Brain microvascular endothelial cell (primary cell): Measurements from ENCODE around the gene CDC5L.
"Not testable (repeated sequence)": the region's sequence is repeated elsewhere in the genome, so short reads cannot be mapped to it uniquely, and the experiment has no call there.

Experiments used
- DNase-seq: peaks from one replicate; pipeline ENCODE4 v3.0.0-alpha.2; 2020
- H3K27ac ChIP-seq: fragments of 250-450 bp; sonication (Bioruptor Pico); 2 replicates; pipeline ENCODE4 v1.5.1; 2020; ENCODE audit warnings: mild to moderate bottlenecking, moderate library complexity
- H3K27me3 ChIP-seq: fragments of 250-450 bp; sonication (Bioruptor Pico); replicated peaks from 2 replicates; pipeline ENCODE4 v1.5.1; 2020; ENCODE audit warnings: mild to moderate bottlenecking
- H3K36me3 ChIP-seq: fragments of 250-450 bp; sonication (Bioruptor Pico); replicated peaks from 2 replicates; pipeline ENCODE4 v1.5.1; 2020; ENCODE audit warnings: mild to moderate bottlenecking
- H3K4me3 ChIP-seq: 2 replicates; pipeline ENCODE4 v1.5.1; 2011; ENCODE audit warnings: low read depth, mild to moderate bottlenecking, control low read depth, low read length, moderate library complexity
- in situ Hi-C: cut with HindIII; loops from 2 replicates; pipeline ENCODE4 v1.10.0; 2017; ENCODE audit warnings: low sequenced_read_pairs, low pct_ligation_motif_present
- TF ChIP-seq, protein P1 (sequence below): IDR thresholded peaks from 2 replicates; pipeline ENCODE4 v1.5.1; 2011; ENCODE audit warnings: low read depth, mild to moderate bottlenecking, moderate library complexity, low read length, control low read depth, inconsistent platforms; ENCODE audit errors: missing control alignments

CDC5L gene

DNA sequence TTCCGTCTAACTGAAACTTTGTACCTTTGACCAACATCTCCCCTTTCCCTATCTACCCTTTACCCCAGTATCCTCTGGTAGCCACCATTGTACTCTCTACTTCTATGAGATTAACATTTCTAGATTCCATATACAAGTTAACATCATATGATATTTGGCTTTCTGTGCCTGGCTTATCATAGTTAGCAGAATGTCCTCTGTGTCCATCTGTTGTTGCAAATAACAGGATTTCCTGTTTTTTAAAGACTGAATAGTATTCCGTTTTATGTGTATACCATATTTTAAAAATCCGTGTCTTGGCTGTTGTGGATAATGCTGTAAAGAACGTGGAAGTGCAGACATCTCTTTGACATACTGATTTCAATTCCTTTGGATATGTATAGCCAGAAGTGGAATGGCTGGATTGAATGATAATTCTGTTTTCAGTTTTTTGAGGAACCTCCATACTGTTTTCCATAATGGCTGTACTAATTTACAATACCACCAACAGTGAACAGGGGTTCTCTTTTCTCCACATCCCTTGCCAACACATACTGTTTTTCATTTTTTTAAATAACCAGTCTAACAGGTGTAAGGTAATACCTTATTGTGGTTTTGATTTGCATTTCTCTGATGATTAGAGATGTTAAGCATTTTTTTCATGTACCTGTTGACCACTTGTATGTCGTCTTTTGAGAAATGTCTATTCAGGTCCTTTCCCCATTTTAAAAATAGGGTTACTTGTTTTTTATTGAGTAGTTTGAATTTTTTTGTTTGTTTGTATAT is 53.8 kb downstream of the CDC5L start:
- H3K4me3 ChIP-seq, result no peak overlapping the region
- in situ Hi-C loops, result no loop called here
- no peak overlapping the region for H3K27ac ChIP-seq
- H3K27me3 ChIP-seq, result no peaks in the 10 kb centered on the region
- TF ChIP-seq, protein P1, sequence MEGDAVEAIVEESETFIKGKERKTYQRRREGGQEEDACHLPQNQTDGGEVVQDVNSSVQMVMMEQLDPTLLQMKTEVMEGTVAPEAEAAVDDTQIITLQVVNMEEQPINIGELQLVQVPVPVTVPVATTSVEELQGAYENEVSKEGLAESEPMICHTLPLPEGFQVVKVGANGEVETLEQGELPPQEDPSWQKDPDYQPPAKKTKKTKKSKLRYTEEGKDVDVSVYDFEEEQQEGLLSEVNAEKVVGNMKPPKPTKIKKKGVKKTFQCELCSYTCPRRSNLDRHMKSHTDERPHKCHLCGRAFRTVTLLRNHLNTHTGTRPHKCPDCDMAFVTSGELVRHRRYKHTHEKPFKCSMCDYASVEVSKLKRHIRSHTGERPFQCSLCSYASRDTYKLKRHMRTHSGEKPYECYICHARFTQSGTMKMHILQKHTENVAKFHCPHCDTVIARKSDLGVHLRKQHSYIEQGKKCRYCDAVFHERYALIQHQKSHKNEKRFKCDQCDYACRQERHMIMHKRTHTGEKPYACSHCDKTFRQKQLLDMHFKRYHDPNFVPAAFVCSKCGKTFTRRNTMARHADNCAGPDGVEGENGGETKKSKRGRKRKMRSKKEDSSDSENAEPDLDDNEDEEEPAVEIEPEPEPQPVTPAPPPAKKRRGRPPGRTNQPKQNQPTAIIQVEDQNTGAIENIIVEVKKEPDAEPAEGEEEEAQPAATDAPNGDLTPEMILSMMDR, result no peak
- peaks cover 5% of the 10 kb centered on the region for H3K36me3 ChIP-seq
- no peak for DNase-seq

DNA sequence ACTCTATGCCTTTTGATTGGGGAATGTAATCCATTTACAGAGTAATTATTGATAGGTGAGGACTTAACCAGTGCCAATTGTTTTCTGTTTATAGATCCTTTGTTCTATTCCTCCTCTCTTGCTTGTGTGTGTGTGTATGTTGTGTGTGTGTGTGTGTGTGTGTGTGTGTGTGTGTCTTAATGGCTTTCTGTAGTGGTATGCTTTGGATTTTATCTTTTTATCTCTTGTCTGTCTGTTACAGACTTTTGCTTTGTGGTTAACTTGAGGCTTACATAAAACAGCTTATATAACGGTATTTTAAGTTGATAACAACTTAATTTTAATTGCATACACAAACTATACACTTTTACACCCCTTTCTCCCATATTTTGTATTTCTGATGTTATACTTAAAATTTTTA is 54.7 kb downstream of the CDC5L start:
- no peaks in the 10 kb centered on the region for H3K27me3 ChIP-seq
- TF ChIP-seq, protein P1, result no peak
- peaks cover 5% of the 10 kb centered on the region for H3K36me3 ChIP-seq
- H3K4me3 ChIP-seq, result no peak overlapping the region
- no peak for DNase-seq
- no peak overlapping the region for H3K27ac ChIP-seq
- in situ Hi-C loops, result no loop called here

DNA sequence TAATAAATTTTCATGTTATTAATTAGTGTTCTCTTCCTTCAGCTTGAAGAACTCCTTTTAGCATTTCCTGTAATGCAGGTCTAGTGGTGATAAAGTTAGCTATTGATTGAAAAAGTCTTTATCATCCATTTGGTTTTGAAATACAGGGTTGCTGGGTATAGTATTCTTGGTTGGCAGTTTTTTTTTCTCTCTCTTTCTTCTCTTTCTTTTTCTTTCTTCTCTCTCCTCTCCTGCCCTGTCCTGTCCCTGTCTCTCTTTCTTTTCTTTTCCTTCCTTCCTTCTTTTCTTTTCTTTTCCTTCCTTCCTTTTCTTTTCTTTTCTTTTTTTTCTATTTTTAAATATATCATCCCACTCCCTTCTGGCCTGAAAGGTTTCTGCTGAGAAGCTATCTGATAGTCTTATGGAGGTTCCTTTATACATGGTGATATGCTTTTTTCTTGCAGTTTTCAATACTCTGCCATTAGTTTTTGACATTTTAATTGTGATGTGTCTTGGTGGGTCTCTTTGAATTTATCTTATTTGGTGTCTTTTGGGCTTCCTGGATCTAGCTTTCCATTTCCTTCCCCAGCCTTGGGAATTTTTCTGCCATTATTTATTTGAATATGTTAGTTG is 55.4 kb downstream of the CDC5L start:
- TF ChIP-seq, protein P1, result no peak
- in situ Hi-C loops, result no loop called here
- Histone ChIP-seq H3K4me3 (no peak overlapping the region), H3K27ac (no peak overlapping the region), H3K36me3 (peaks cover 11% of the 10 kb centered on the region), H3K27me3 (no peaks in the 10 kb centered on the region)
- no peak for DNase-seq

DNA sequence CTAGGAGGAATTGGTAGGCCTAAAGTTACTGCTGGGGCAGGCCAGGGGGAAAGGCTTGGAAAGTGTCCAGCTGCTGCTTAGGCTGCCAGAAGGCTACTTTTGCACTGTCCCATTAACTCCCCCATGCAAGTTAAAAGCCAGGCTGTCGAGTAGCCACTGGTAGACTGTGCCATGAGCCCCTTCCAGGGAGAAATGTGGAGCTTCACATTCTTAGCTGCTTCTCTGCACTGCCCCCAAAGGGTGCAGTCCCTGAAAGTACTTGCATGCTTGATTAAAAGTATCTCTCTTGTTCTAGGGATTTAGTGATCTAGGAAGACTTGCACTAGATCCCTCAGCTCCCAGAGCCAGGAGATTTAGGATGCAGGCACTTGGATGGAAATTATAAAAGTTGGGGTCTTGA is 57.3 kb downstream of the CDC5L start:
- H3K36me3 ChIP-seq, result peaks cover 13% of the 10 kb centered on the region

DNA sequence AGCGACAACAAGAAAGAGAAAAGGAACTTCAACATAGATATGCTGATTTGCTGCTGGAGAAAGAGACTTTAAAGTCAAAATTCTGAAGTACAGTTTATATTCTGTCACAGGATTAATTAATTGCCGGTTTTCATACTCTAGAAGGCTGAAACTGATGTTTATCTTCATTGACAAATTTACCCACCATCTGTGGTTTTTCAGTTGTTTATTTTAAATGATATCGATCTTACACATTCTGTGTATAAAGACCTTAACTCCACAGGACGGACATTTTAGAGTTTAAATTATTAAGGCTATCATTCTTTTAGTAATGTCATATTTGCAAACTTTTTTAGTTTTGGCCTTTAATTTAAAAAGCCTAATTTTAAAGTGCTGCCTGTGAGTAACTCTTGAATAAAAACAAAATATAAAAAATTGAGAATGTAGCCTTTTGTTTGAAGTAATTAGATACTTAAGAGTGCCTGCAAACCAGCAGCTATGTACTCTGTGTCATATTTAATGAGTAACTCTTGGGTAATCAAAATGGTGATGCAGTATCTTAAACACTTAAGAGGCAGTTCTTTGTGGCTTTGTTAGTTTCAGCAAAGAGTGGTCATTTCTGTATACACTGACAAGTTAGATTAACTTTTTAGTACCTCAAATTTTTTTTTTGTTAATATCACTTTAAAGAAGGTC is 59.3 kb downstream of the CDC5L start:
- Histone ChIP-seq H3K27ac (peak overlapping the region; percentile 42), H3K4me3 (no peak overlapping the region), H3K36me3 (peaks cover 13% of the 10 kb centered on the region), H3K27me3 (no peaks in the 10 kb centered on the region)
- DNase-seq, result no peak
- in situ Hi-C loops, result no loop called here
- TF ChIP-seq, protein P1, result no peak

More for the DNA sequence above, 57.3 kb downstream of the CDC5L start:
- no peak for DNase-seq
- in situ Hi-C loops, result no loop called here
- Histone ChIP-seq H3K27ac (no peak overlapping the region), H3K27me3 (no peaks in the 10 kb centered on the region), H3K4me3 (no peak overlapping the region)
- TF ChIP-seq, protein P1, result no peak

DNA sequence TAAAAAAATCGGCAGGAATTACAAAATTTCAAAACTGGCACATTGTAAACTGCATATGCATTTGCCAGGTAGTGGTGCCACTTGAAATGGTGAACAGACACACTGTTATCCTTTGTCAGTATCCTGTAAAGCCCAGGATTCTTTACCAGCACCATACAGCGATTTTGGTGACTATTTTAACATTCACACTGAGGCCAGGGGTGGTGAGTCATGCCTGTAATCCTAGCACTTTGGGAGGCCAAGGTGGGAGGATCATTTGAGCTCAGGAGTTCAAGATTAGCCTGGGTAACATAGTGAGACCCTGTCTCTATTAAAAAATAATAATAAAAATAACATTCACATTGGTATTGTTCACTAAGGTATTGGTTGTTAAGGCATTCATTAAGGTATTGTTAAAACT is 61.7 kb downstream of the CDC5L start:
- DNase-seq, H3K27me3 ChIP-seq, H3K4me3 ChIP-seq, H3K27ac ChIP-seq, in situ Hi-C loops: not testable (repeated sequence)
- H3K36me3 ChIP-seq, result peaks cover 15% of the 10 kb centered on the region
